ENCODE data around the gene PDLIM7.
"Not testable (repeated sequence)": the region's sequence is repeated elsewhere in the genome, so short reads cannot be mapped to it uniquely, and the experiment has no call there.

PDLIM7 gene

GRCh38 chr5:177489119-177489716 is 8.2 kb downstream of the PDLIM7 start:
- DNase-seq: no peak

GRCh38 chr5:177487975-177488374 is 9.4 kb downstream of the PDLIM7 start:
- no peak for DNase-seq

- DNase-seq: no peak
These were observed 10.3 kb downstream of the PDLIM7 start for GRCh38 chr5:177487144-177487543.

GRCh38 chr5:177486256-177486655 is 11.1 kb downstream of the PDLIM7 start:
- DNase-seq: no peak

GRCh38 chr5:177485753-177486152 is 11.7 kb downstream of the PDLIM7 start:
- DNase-seq: not testable (repeated sequence)

GRCh38 chr5:177484902-177485549 is 12.4 kb downstream of the PDLIM7 start:
- DNase-seq: no peak

- DNase-seq: no peak
These were observed 13.2 kb downstream of the PDLIM7 start for GRCh38 chr5:177483994-177484901.

GRCh38 chr5:177483042-177483441 is 14.4 kb downstream of the PDLIM7 start:
- no peak for DNase-seq

GRCh38 chr5:177482359-177482795 is 15.0 kb downstream of the PDLIM7 start:
- no peak for DNase-seq

GRCh38 chr5:177479774-177480173 is 17.6 kb downstream of the PDLIM7 start:
- DNase-seq: no peak

GRCh38 chr5:177478711-177479646 is 18.4 kb downstream of the PDLIM7 start:
- no peak for DNase-seq

GRCh38 chr5:177477701-177478477 is 19.5 kb downstream of the PDLIM7 start:
- no peak for DNase-seq

GRCh38 chr5:177476531-177477233 is 20.7 kb downstream of the PDLIM7 start:
- no peak for DNase-seq

GRCh38 chr5:177475563-177476427 is 21.6 kb downstream of the PDLIM7 start:
- no peak for DNase-seq

- DNase-seq: no peak
These were observed 22.4 kb downstream of the PDLIM7 start for GRCh38 chr5:177474846-177475562.

GRCh38 chr5:177474002-177474476 is 23.4 kb downstream of the PDLIM7 start:
- DNase-seq: no peak

GRCh38 chr5:177473443-177474001 is 23.9 kb downstream of the PDLIM7 start, which contains the start of gene DBN1:
DBN1 (minus strand) TSS chr5:177473634; CDS start chr5:177473521, 113 bp downstream.
- DNase-seq: peak; percentile 78

All from NCI-H345 (cell line).